ENCODE data around the gene BBX. TPM values are rescaled to one million over a fixed set of nuclear protein-coding genes. Genes with fewer than 3 reads are reported as not detected.

Gene BBX
- total RNA-seq, 4 donors from 2014 or later: 73.0 to 216 (median 106) TPM

GRCh38 chr3:107775974-107776373 lies 253.2 kb downstream of the BBX start:
- WGBS, 2 donors: 95 to 99% methylated on average over 1 of the region's 1 CpG
- peaks cover 0 to 12% of the 10 kb centered on the region in 2 donors for H3K36me3 ChIP-seq
- no peaks in the 10 kb centered on the region for H3K4me1 ChIP-seq
- no peak for TF ChIP-seq CTCF (IDR thresholded peaks at IDR 0.05)
- no peak for TF ChIP-seq POLR2A (IDR thresholded peaks at IDR 0.05)
- H3K27me3 ChIP-seq: no peaks in the 10 kb centered on the region
- intact Hi-C loops (cut with DNase I): no loop called here
- no peak overlapping the region for H3K27ac ChIP-seq
- no peaks in the 10 kb centered on the region for H3K9me3 ChIP-seq
- H3K4me3 ChIP-seq (replicated peaks in 1 of 3): no peak overlapping the region
- no peak for DNase-seq

- Histone ChIP-seq H3K4me3 (replicated peaks in 1 of 3) (no peak overlapping the region), H3K4me1 (no peaks in the 10 kb centered on the region), H3K9me3 (no peaks in the 10 kb centered on the region), H3K27ac (no peak overlapping the region), H3K36me3 (peaks cover 0 to 5% of the 10 kb centered on the region in 2 donors), H3K27me3 (no peaks in the 10 kb centered on the region)
- 97 to 98% methylated on average over 1 of the region's 1 CpG for WGBS, 2 donors
- no peak for TF ChIP-seq POLR2A (IDR thresholded peaks at IDR 0.05)
- TF ChIP-seq CTCF (IDR thresholded peaks at IDR 0.05): no peak
- DNase-seq: no peak
- intact Hi-C loops (cut with DNase I): no loop called here
Measured at GRCh38 chr3:107781253-107781652, 258.5 kb downstream of the BBX start.

GRCh38 chr3:107782054-107782453 lies 259.3 kb downstream of the BBX start:
- intact Hi-C loops (cut with DNase I): no loop called here
- Histone ChIP-seq H3K27ac (no peak overlapping the region), H3K27me3 (no peaks in the 10 kb centered on the region), H3K9me3 (no peaks in the 10 kb centered on the region), H3K4me3 (replicated peaks in 1 of 3) (no peak overlapping the region), H3K36me3 (peaks cover 0 to 5% of the 10 kb centered on the region in 2 donors), H3K4me1 (no peaks in the 10 kb centered on the region)
- DNase-seq: no peak
- TF ChIP-seq CTCF (IDR thresholded peaks at IDR 0.05) (no peak), POLR2A (IDR thresholded peaks at IDR 0.05) (no peak)
- WGBS, 2 donors: 94 to 100% methylated on average over 2 of the region's 2 CpGs

- no peak for DNase-seq
- H3K4me1 ChIP-seq: peaks cover 1 to 5% of the 10 kb centered on the region in 2 donors
- TF ChIP-seq CTCF (IDR thresholded peaks at IDR 0.05): no peak
- no peak for TF ChIP-seq POLR2A (IDR thresholded peaks at IDR 0.05)
- no peak overlapping the region for H3K27ac ChIP-seq
- H3K36me3 ChIP-seq: peaks cover 0 to 6% of the 10 kb centered on the region in 2 donors
- no peaks in the 10 kb centered on the region for H3K27me3 ChIP-seq
- intact Hi-C loops (cut with DNase I): no loop called here
- 95 to 96% methylated on average over 6 of the region's 6 CpGs for WGBS, 2 donors
- H3K9me3 ChIP-seq: no peaks in the 10 kb centered on the region
- H3K4me3 ChIP-seq (replicated peaks in 1 of 3): no peak overlapping the region
Measured at GRCh38 chr3:107790612-107791011, 267.9 kb downstream of the BBX start.

- intact Hi-C loops (cut with DNase I): no loop called here
- H3K27me3 ChIP-seq: no peaks in the 10 kb centered on the region
- TF ChIP-seq CTCF (IDR thresholded peaks at IDR 0.05) (no peak), POLR2A (IDR thresholded peaks at IDR 0.05) (no peak)
- no peaks in the 10 kb centered on the region for H3K9me3 ChIP-seq
- 94 to 97% methylated on average over 1 of the region's 1 CpG for WGBS, 2 donors
- peaks cover 0 to 6% of the 10 kb centered on the region in 2 donors for H3K36me3 ChIP-seq
- H3K4me1 ChIP-seq: peaks cover 5 to 9% of the 10 kb centered on the region in 2 donors
- no peak overlapping the region for H3K27ac ChIP-seq
- no peak for DNase-seq
- H3K4me3 ChIP-seq (replicated peaks in 1 of 3): no peak overlapping the region
Measured at GRCh38 chr3:107791027-107791426, 268.3 kb downstream of the BBX start.

All from thyroid gland (tissue), 4 donors.